ENCODE data around the gene PLEKHG4.

PLEKHG4 gene

DNA sequence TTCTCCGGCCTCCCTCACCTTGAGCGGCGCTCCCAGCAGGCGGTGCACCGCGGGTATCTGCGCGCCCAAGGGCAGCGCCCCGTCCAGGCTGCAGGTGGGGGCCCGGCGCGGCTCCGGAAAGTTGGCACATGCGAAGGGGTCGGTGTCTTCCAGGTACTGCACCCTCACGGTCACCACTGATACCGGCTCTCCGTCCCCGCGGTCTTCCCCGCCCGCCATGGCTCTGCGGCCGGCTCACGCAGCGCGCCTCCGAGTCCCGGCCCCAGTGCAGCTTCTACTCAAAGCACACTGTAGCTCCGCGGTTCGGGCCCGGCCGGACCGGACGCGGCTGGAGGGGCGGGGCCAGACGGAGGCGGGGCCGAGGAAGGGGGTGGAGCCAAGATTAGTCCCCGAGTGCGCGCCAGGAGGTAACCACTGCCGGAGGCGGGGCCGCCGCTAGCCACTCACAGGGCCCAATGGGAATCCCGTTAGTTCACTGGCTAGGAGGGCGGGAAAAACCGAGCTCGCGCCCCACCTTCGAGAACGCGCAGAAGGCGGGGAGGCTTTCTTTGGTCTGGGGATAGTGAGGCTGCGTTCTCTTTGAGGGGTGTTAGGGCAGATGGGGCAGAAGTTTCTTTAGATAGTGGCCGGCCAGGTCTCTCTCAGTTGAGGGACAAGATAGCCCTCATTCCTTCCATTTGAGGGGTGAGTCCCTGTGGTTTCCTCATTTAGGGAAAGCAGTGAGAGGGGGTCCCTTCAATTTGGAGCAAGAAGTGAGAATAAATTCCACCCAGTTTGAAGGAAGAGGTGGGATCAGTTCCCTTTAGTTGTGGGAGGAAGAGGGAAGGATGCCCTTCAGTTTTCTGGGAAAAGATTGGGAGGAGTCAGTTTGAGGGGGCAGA, 31.9 kb upstream of the PLEKHG4 start, which contains the start of gene FHOD1:
FHOD1 (minus strand) TSS at position 290 of the 881 bp plus-strand sequence; CDS start at position 219, 71 bp downstream.
- Histone ChIP-seq H3K27me3 (ENCODE audit: control insufficient read depth, insufficient read depth, low read length) (peaks cover 30% of the 10 kb centered on the region), H3K4me3 (ENCODE audit: low read length) (peak within 1 kb of the TSS; percentile 76), H3K9me3 (ENCODE audit: control insufficient read depth, low read depth, low read length) (no peaks in the 10 kb centered on the region), H3K9ac (ENCODE audit: low read length) (peak within 1 kb of the TSS; percentile 62), H3K27ac (ENCODE audit: low read length) (peak within 1 kb of the TSS; percentile 28), H3K4me1 (ENCODE audit: control insufficient read depth, low read depth, low read length) (peaks cover 24% of the 10 kb centered on the region), H3K36me3 (ENCODE audit: control insufficient read depth, low read depth, low read length) (no peaks in the 10 kb centered on the region)

DNA sequence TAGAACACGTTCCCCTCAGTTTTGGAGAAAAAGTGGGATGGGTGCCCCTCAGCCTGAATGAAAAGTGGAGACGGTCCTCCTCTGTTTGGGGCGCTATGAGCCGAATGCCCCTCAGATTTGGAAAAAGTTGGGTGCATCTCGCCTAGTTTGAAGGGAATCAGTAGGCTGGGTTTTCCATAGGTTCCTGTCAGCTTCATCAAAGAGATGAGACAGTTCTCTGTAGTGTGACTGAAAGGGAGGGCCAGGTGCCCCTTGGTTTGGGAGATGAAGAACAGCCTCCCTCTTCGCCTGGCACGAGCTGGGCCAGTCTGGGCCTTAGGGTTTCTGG, 31.3 kb upstream of the PLEKHG4 start:
- Histone ChIP-seq H3K4me3 (ENCODE audit: low read length) (peak overlapping the region; percentile 76), H3K27ac (ENCODE audit: low read length) (no peak overlapping the region), H3K9ac (ENCODE audit: low read length) (no peak overlapping the region), H3K27me3 (ENCODE audit: control insufficient read depth, insufficient read depth, low read length) (peaks cover 30% of the 10 kb centered on the region), H3K4me1 (ENCODE audit: control insufficient read depth, low read depth, low read length) (peaks cover 24% of the 10 kb centered on the region), H3K9me3 (ENCODE audit: control insufficient read depth, low read depth, low read length) (no peaks in the 10 kb centered on the region), H3K36me3 (ENCODE audit: control insufficient read depth, low read depth, low read length) (no peaks in the 10 kb centered on the region)

DNA sequence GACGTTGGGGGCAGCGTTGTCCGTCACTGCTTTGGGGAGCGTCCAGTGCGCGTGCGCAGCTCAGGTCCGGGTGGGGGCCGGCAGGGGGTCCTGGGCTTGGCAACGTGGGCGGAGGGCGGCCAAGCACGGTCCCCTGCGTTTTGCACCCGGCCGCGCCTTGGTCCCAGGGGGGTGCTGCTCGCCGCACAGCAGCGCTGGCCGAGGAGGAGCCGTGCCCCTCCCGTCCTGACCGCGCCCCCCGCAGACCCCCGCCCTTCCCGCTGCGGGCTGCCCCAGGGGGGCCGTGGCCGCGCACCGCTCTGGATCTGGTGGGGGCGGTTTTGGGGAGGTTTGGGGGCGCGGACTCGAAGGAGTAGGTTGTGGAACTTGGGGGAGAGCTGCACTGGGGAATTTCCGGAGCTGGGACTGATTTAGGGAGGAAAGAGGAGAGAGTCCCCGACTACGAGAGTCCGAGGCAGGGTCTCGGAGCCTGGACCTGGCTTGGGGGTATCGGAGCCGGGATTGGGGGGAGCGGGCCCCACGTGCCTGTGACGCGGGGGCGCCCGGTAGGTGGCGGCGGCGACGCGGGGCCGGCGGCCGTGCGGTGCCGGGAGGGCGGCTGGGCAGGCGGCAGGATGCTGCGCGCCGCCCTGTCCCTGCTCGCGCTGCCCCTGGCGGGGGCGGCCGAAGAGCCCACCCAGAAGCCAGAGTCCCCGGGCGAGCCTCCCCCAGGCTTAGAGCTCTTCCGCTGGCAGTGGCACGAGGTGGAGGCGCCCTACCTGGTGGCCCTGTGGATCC, 30.7 kb upstream of the PLEKHG4 start, which contains the start of gene SLC9A5:
SLC9A5 (plus strand) TSS at position 579 of the 777 bp plus-strand sequence; CDS start at position 615, 36 bp downstream.
- peak within 1 kb of the TSS; percentile 76 for H3K4me3 ChIP-seq (ENCODE audit: low read length)
- H3K4me1 ChIP-seq (ENCODE audit: control insufficient read depth, low read depth, low read length): peaks cover 24% of the 10 kb centered on the region
- no peaks in the 10 kb centered on the region for H3K9me3 ChIP-seq (ENCODE audit: control insufficient read depth, low read depth, low read length)
- H3K9ac ChIP-seq (ENCODE audit: low read length): peak within 1 kb of the TSS; percentile 46
- no peaks in the 10 kb centered on the region for H3K36me3 ChIP-seq (ENCODE audit: control insufficient read depth, low read depth, low read length)
- peaks cover 30% of the 10 kb centered on the region for H3K27me3 ChIP-seq (ENCODE audit: control insufficient read depth, insufficient read depth, low read length)
- no peak within 1 kb of the TSS for H3K27ac ChIP-seq (ENCODE audit: low read length)

DNA sequence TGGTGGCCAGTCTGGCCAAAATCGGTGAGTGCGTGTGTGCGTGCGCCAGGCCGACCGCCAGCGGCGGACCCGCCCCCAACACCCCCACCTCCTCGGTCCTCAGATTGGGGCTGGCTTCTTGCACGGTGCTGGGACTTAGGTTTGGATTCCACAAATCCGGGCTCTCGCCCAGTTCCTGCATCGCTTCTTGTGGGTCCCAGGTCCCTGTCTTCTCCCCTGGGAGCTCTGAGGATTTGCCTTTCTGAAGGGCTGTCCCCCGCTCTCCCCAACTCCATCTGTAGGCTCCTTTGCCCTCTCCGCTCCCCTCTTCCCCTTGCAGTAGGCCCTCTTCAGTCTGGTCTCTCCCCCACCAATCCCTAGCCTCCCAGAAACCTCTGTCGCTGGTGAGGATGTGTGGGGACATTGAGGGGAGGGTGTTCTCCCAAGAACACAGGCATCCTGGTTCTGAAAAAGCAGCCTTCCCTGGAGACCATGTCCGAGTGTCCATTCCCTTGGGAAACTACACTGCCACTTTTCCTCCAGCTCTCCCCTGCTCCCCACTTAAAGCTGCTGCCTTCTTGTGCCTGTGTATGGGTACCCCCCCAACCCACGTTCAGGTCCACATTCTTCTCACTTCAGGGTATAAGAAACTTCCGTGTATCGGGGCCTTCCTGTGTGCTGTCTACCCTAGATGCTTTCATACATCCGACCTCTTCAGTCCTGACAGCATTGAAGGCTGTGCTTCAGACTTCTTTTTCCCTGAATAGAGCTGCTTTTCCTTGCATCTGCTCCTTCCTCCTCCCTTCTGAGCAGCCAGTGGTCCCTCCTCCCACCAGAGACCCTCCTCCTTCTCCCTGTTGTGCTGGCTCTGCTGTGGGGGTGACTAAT, 29.9 kb upstream of the PLEKHG4 start:
- Histone ChIP-seq H3K4me3 (ENCODE audit: low read length) (peak overlapping the region; percentile 76), H3K9ac (ENCODE audit: low read length) (no peak overlapping the region), H3K27ac (ENCODE audit: low read length) (no peak overlapping the region), H3K27me3 (ENCODE audit: control insufficient read depth, insufficient read depth, low read length) (peaks cover 30% of the 10 kb centered on the region), H3K9me3 (ENCODE audit: control insufficient read depth, low read depth, low read length) (no peaks in the 10 kb centered on the region), H3K4me1 (ENCODE audit: control insufficient read depth, low read depth, low read length) (peaks cover 24% of the 10 kb centered on the region), H3K36me3 (ENCODE audit: control insufficient read depth, low read depth, low read length) (no peaks in the 10 kb centered on the region)

- no peaks in the 10 kb centered on the region for H3K36me3 ChIP-seq (ENCODE audit: control insufficient read depth, low read depth, low read length)
- no peaks in the 10 kb centered on the region for H3K9me3 ChIP-seq (ENCODE audit: control insufficient read depth, low read depth, low read length)
- no peak overlapping the region for H3K27ac ChIP-seq (ENCODE audit: low read length)
- H3K27me3 ChIP-seq (ENCODE audit: control insufficient read depth, insufficient read depth, low read length): peaks cover 30% of the 10 kb centered on the region
- no peak overlapping the region for H3K9ac ChIP-seq (ENCODE audit: low read length)
- peaks cover 23% of the 10 kb centered on the region for H3K4me1 ChIP-seq (ENCODE audit: control insufficient read depth, low read depth, low read length)
- H3K4me3 ChIP-seq (ENCODE audit: low read length): peak overlapping the region; percentile 76
Measured at GRCh38 chr16:67250045-67250327, 29.3 kb upstream of the PLEKHG4 start.

DNA sequence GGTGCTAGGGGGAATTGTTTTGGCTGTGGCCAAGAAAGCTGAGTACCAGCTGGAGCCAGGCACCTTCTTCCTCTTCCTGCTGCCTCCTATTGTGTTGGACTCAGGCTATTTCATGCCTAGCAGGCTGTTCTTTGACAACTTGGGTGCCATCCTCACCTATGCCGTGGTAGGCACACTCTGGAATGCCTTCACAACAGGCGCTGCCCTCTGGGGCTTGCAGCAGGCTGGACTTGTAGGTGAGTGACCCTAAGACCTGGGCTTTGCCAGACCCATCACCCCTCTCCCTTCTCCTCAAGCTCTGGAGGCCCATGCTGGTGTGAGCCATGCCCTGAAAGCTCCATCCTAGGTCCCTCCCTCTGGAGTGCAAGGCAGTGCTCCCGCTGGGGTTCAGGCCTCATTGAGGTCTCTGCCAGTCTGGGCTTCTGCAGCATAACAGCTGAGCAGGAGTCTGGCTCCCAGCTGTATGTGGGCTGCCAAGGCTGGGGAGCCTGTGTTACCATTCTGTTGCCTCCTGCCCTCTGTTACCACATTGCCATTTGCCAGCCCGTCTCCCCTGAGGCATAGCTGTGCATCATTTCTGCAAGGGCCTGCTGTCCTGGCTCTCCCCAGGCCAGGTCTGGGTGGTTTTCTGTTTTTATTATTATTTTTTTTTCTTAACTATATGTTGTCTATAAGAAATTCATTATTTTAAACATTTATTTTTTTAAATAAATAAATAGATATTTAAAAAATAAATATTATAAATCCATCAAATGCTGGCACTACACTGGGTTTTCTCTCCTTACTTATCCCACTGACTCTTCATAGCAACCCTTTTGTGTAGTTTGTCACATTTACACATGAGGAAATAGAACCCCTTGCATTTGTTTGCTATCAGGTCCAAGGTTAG, 26.5 kb upstream of the PLEKHG4 start:
- Histone ChIP-seq H3K4me3 (ENCODE audit: low read length) (no peak overlapping the region), H3K27me3 (ENCODE audit: control insufficient read depth, insufficient read depth, low read length) (peaks cover 27% of the 10 kb centered on the region), H3K36me3 (ENCODE audit: control insufficient read depth, low read depth, low read length) (no peaks in the 10 kb centered on the region), H3K27ac (ENCODE audit: low read length) (no peak overlapping the region), H3K4me1 (ENCODE audit: control insufficient read depth, low read depth, low read length) (peaks cover 11% of the 10 kb centered on the region), H3K9ac (ENCODE audit: low read length) (no peak overlapping the region), H3K9me3 (ENCODE audit: control insufficient read depth, low read depth, low read length) (no peaks in the 10 kb centered on the region)

GRCh38 chr16:67254801-67255552, 24.4 kb upstream of the PLEKHG4 start:
- Histone ChIP-seq H3K9me3 (ENCODE audit: control insufficient read depth, low read depth, low read length) (no peaks in the 10 kb centered on the region), H3K27ac (ENCODE audit: low read length) (no peak overlapping the region), H3K9ac (ENCODE audit: low read length) (no peak overlapping the region), H3K4me1 (ENCODE audit: control insufficient read depth, low read depth, low read length) (peaks cover under 1% of the 10 kb centered on the region), H3K27me3 (ENCODE audit: control insufficient read depth, insufficient read depth, low read length) (peaks cover 11% of the 10 kb centered on the region), H3K36me3 (ENCODE audit: control insufficient read depth, low read depth, low read length) (no peaks in the 10 kb centered on the region), H3K4me3 (ENCODE audit: low read length) (no peak overlapping the region)

DNA sequence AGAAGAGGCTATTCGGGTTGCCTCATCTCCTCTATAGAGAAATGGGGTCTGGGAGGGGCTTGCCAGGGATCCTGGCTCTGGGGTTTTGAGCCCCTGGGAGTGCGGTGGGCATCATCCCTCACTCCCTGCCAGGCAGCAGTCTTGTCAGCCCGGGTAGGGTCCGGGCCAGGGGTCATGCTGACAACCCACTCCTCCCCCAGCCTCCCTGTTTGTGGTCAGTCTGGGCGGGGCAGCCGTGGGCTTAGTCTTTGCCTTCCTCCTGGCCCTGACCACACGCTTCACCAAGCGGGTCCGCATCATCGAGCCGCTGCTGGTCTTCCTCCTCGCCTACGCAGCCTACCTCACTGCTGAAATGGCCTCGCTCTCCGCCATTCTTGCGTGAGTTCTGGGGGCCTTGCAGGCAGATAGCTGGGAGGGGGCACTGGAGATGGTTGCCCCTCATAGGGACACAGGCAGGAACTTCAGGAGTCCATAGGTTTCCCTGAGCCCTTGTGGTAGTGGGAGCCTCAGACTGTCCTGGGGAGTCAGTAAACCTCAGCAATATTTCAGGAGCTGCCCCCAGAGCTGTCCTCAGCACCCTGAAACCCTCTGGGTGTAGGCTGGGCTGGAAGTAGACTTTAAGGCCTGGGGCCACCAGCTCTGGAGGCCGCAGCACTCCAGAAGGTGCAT, 23.6 kb upstream of the PLEKHG4 start:
- Histone ChIP-seq H3K27me3 (ENCODE audit: control insufficient read depth, insufficient read depth, low read length) (peaks cover 4% of the 10 kb centered on the region), H3K27ac (ENCODE audit: low read length) (no peak overlapping the region), H3K4me3 (ENCODE audit: low read length) (no peak overlapping the region), H3K9ac (ENCODE audit: low read length) (no peak overlapping the region), H3K4me1 (ENCODE audit: control insufficient read depth, low read depth, low read length) (no peaks in the 10 kb centered on the region), H3K36me3 (ENCODE audit: control insufficient read depth, low read depth, low read length) (no peaks in the 10 kb centered on the region), H3K9me3 (ENCODE audit: control insufficient read depth, low read depth, low read length) (no peaks in the 10 kb centered on the region)

DNA sequence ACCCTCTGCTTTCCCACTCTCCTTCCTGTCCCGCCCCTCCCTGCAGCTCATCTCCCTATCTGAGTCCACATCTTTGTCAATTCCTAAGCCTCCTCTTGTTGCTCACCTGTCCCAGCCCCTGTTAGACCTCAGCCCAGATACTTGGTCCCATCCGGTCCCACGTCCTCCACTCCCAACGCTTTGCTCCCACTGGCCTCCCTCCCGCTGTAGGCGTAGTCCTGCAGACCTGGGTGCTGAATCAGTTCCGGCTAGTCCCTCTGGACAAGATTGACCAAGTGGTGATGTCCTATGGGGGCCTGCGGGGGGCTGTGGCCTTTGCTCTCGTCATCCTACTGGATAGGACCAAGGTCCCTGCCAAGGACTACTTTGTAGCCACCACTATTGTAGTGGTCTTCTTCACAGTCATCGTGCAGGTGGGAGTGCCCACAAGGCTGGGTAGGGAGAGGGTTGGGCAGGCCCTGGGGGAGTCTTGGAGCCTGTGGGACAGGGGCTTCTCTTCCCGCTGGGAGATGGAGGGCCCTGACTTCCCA, 22.6 kb upstream of the PLEKHG4 start:
- no peak overlapping the region for H3K4me3 ChIP-seq (ENCODE audit: low read length)
- H3K27me3 ChIP-seq (ENCODE audit: control insufficient read depth, insufficient read depth, low read length): no peaks in the 10 kb centered on the region
- H3K9me3 ChIP-seq (ENCODE audit: control insufficient read depth, low read depth, low read length): no peaks in the 10 kb centered on the region
- no peaks in the 10 kb centered on the region for H3K4me1 ChIP-seq (ENCODE audit: control insufficient read depth, low read depth, low read length)
- H3K9ac ChIP-seq (ENCODE audit: low read length): no peak overlapping the region
- no peaks in the 10 kb centered on the region for H3K36me3 ChIP-seq (ENCODE audit: control insufficient read depth, low read depth, low read length)
- no peak overlapping the region for H3K27ac ChIP-seq (ENCODE audit: low read length)

Measured in iPS-18a (cell line).